ENCODE data around the gene MBNL2. TPM values are rescaled to one million over a fixed set of nuclear protein-coding genes. Genes with fewer than 3 reads are reported as not detected.

Gene MBNL2
- total RNA-seq, 4 donors from 2014 or later = 50.7 to 115 (median 72.0) TPM

GRCh38 chr13:97239943-97240787, 18.0 kb downstream of the MBNL2 start:
- TF ChIP-seq POLR2A (IDR thresholded peaks at IDR 0.05) = no peak
- TF ChIP-seq CTCF (IDR thresholded peaks at IDR 0.05) = no peak
- intact Hi-C loops (cut with DNase I; ENCODE audit: low total_unique reads) = no loop called here
- Histone ChIP-seq H3K27me3 (no peaks in the 10 kb centered on the region), H3K27ac (peak overlapping the region; percentile 62 to 77), H3K4me1 (peaks cover 3 to 6% of the 10 kb centered on the region in 2 donors), H3K36me3 (no peaks in the 10 kb centered on the region), H3K9me3 (no peaks in the 10 kb centered on the region), H3K4me3 (no peak overlapping the region)
- no peak for DNase-seq

GRCh38 chr13:97240788-97241734, 18.9 kb downstream of the MBNL2 start:
- intact Hi-C loops (cut with DNase I; ENCODE audit: low total_unique reads) = no loop called here
- Histone ChIP-seq H3K27me3 (no peaks in the 10 kb centered on the region), H3K27ac (peak overlapping the region; percentile 62 to 77), H3K36me3 (no peaks in the 10 kb centered on the region), H3K9me3 (no peaks in the 10 kb centered on the region), H3K4me3 (no peak overlapping the region), H3K4me1 (peaks cover 3 to 6% of the 10 kb centered on the region in 2 donors)
- DNase-seq = no peak
- TF ChIP-seq CTCF (IDR thresholded peaks at IDR 0.05) = no peak

GRCh38 chr13:97241761-97242160, 19.6 kb downstream of the MBNL2 start:
- intact Hi-C loops (cut with DNase I; ENCODE audit: low total_unique reads) = no loop called here

GRCh38 chr13:97242755-97243497, 20.8 kb downstream of the MBNL2 start:
- peak overlapping the region; percentile 62 to 77 for H3K27ac ChIP-seq
- no peaks in the 10 kb centered on the region for H3K9me3 ChIP-seq
- no peaks in the 10 kb centered on the region for H3K27me3 ChIP-seq
- peaks cover 3 to 6% of the 10 kb centered on the region in 2 donors for H3K4me1 ChIP-seq
- H3K36me3 ChIP-seq = no peaks in the 10 kb centered on the region
- intact Hi-C loops (cut with DNase I; ENCODE audit: low total_unique reads) = no loop called here
- TF ChIP-seq CTCF (IDR thresholded peaks at IDR 0.05) (no peak), POLR2A (IDR thresholded peaks at IDR 0.05) (no peak)
- no peak overlapping the region for H3K4me3 ChIP-seq
- no peak for DNase-seq

More at GRCh38 chr13:97241761-97242160, 19.6 kb downstream of the MBNL2 start:
- no peak for TF ChIP-seq CTCF (IDR thresholded peaks at IDR 0.05)
- no peak for TF ChIP-seq POLR2A (IDR thresholded peaks at IDR 0.05)
- Histone ChIP-seq H3K4me3 (no peak overlapping the region), H3K36me3 (no peaks in the 10 kb centered on the region), H3K27me3 (no peaks in the 10 kb centered on the region), H3K9me3 (no peaks in the 10 kb centered on the region), H3K4me1 (peaks cover 3 to 6% of the 10 kb centered on the region in 2 donors), H3K27ac (peak overlapping the region; percentile 62 to 77)
- DNase-seq = no peak

All from uterus (tissue), 4 donors.